AG08395 (cell line): ENCODE data around the gene PLXNA2.

ENCODE experiments used
- DNase-seq: peaks from one replicate; pipeline ENCODE4 v3.0.0; 2012; ENCODE audit warnings: mixed read lengths, low spot score

Gene PLXNA2

GRCh38 chr1:208239473-208240381 is 4.5 kb downstream of the PLXNA2 start:
- DNase-seq = no peak

- DNase-seq = peak; percentile 72
These were observed 5.3 kb downstream of the PLXNA2 start for GRCh38 chr1:208238710-208239472.

- DNase-seq = no peak
These were observed 6.9 kb downstream of the PLXNA2 start for GRCh38 chr1:208237241-208237640.

GRCh38 chr1:208235982-208236761 is 8.0 kb downstream of the PLXNA2 start:
- peak; percentile 67 for DNase-seq

- no peak for DNase-seq
These were observed 8.7 kb downstream of the PLXNA2 start for GRCh38 chr1:208235356-208235981.

GRCh38 chr1:208234721-208235120 is 9.5 kb downstream of the PLXNA2 start:
- no peak for DNase-seq

- DNase-seq = no peak
These were observed 10.2 kb downstream of the PLXNA2 start for GRCh38 chr1:208233978-208234377.

- DNase-seq = no peak
These were observed 10.6 kb downstream of the PLXNA2 start for GRCh38 chr1:208233546-208233945.

- no peak for DNase-seq
These were observed 11.5 kb downstream of the PLXNA2 start for GRCh38 chr1:208232662-208233038.

- peak; percentile 34 for DNase-seq
These were observed 12.1 kb downstream of the PLXNA2 start for GRCh38 chr1:208231881-208232661.

- DNase-seq = no peak
These were observed 13.3 kb downstream of the PLXNA2 start for GRCh38 chr1:208230668-208231529.

GRCh38 chr1:208228550-208228949 is 15.6 kb downstream of the PLXNA2 start:
- no peak for DNase-seq

GRCh38 chr1:208228026-208228425 is 16.2 kb downstream of the PLXNA2 start:
- DNase-seq = no peak

- DNase-seq = no peak
These were observed 16.8 kb downstream of the PLXNA2 start for GRCh38 chr1:208227366-208227765.

- no peak for DNase-seq
These were observed 17.9 kb downstream of the PLXNA2 start for GRCh38 chr1:208225954-208226937.

GRCh38 chr1:208224192-208224713 is 19.9 kb downstream of the PLXNA2 start:
- no peak for DNase-seq

- no peak for DNase-seq
These were observed 21.0 kb downstream of the PLXNA2 start for GRCh38 chr1:208223136-208223535.

GRCh38 chr1:208222376-208223126 is 21.6 kb downstream of the PLXNA2 start:
- no peak for DNase-seq
